Endodermal cell (in vitro differentiated cells): ENCODE measurements around the gene ADGRG3. TPM values are rescaled to one million over a fixed set of nuclear protein-coding genes. Genes with fewer than 3 reads are reported as not detected.

Experiments used
- DNase-seq: peaks from one replicate; pipeline ENCODE4 v3.0.0-alpha.2; 2017
- H3K27ac ChIP-seq: 2 replicates; pipeline ENCODE4 v1.5.1; 2013; ENCODE audit warnings: mild to moderate bottlenecking, low read depth, low read length, moderate library complexity
- H3K27me3 ChIP-seq: 2 replicates; pipeline ENCODE4 v1.6.1; 2013; ENCODE audit warnings: mild to moderate bottlenecking, low read length, moderate library complexity; ENCODE audit not compliant: insufficient read depth, control insufficient read depth, poor library complexity, severe bottlenecking
- H3K36me3 ChIP-seq: 2 replicates; pipeline ENCODE4 v1.7.0; 2013; ENCODE audit warnings: mild to moderate bottlenecking, low read length, moderate library complexity; ENCODE audit not compliant: control insufficient read depth, insufficient read depth
- H3K4me1 ChIP-seq: one replicate; pipeline ENCODE4 v1.7.0; 2013; ENCODE audit warnings: low read length; ENCODE audit not compliant: control insufficient read depth, insufficient read depth
- H3K4me3 ChIP-seq: 2 replicates; pipeline ENCODE4 v1.5.1; 2013; ENCODE audit warnings: mild to moderate bottlenecking, low read length, moderate library complexity
- H3K9ac ChIP-seq: 2 replicates; pipeline ENCODE4 v1.6.1; 2013; ENCODE audit warnings: mild to moderate bottlenecking, low read length, moderate library complexity; ENCODE audit not compliant: poor library complexity, severe bottlenecking; ENCODE audit errors: extremely low read depth
- H3K9me3 ChIP-seq: 2 replicates; pipeline ENCODE4 v1.6.1; 2013; ENCODE audit warnings: mild to moderate bottlenecking, low read length, moderate library complexity; ENCODE audit not compliant: control insufficient read depth
- H3K27ac Mint-ChIP-seq: 2 replicates; pipeline ENCODE4 v1.8.0; 2020; ENCODE audit warnings: mixed read lengths
- H3K27me3 Mint-ChIP-seq: 2 replicates; pipeline ENCODE4 v1.8.0; 2021; ENCODE audit warnings: mild to moderate bottlenecking, mixed read lengths; ENCODE audit not compliant: insufficient read depth
- H3K36me3 Mint-ChIP-seq: 2 replicates; pipeline ENCODE4 v1.8.0; 2020; ENCODE audit warnings: low read depth, mixed read lengths
- H3K4me1 Mint-ChIP-seq: 2 replicates; pipeline ENCODE4 v1.8.0; 2020; ENCODE audit warnings: mixed read lengths
- H3K4me3 Mint-ChIP-seq: 2 replicates; pipeline ENCODE4 v1.8.0; 2020; ENCODE audit warnings: mild to moderate bottlenecking, moderate library complexity, mixed read lengths
- H3K9me3 Mint-ChIP-seq: 2 replicates; pipeline ENCODE4 v1.8.0; 2020; ENCODE audit warnings: mild to moderate bottlenecking, mixed read lengths
- CTCF ChIP-seq: fragments of 200-600 bp; sonication (generic); conservative IDR thresholded peaks from 2 replicates; pipeline ENCODE4 v1.5.0; 2021; ENCODE audit warnings: antibody characterized with exemption, mild to moderate bottlenecking
- WGBS, 2 experiments: methylation state at CpG; one replicate each; pipeline versions ENCODE4 v1.1.5 to v1.1.7; 2013; ENCODE audit warnings: missing lambda C conversion rate in 2 of 2, mixed read lengths in 1 of 2; ENCODE audit not compliant: insufficient coverage in 1 of 2, insufficient read length in 1 of 2; 5-methylcytosine and 5-hydroxymethylcytosine counted together
- total RNA-seq, 2 donors: library from RNA; stranded (reverse); fragmentation: NEBNext Ultra II Directional in 1 of 2; extraction: Animal tissue kit (Norgen Biotek cat#: 25700) in 1 of 2; gene quantifications; 2 replicates in 1 of 2; 3 replicates in 1 of 2; pipeline ENCODE4 v1.2.1, GENCODE V29; 2021

Gene ADGRG3
- total RNA-seq, 2 donors from 2014 or later = not detected

- Mint-ChIP-seq H3K27ac (no peak overlapping the region), H3K4me3 (no peak overlapping the region), H3K9me3 (no peaks in the 10 kb centered on the region), H3K27me3 (no peaks in the 10 kb centered on the region), H3K4me1 (peaks cover 3% of the 10 kb centered on the region), H3K36me3 (no peaks in the 10 kb centered on the region)
- TF ChIP-seq CTCF = no peak
- Histone ChIP-seq H3K4me1 (no peaks in the 10 kb centered on the region), H3K27ac (no peak overlapping the region), H3K36me3 (no peaks in the 10 kb centered on the region), H3K4me3 (no peak overlapping the region), H3K27me3 (no peaks in the 10 kb centered on the region), H3K9me3 (no peaks in the 10 kb centered on the region), H3K9ac (no peak overlapping the region)
- DNase-seq = no peak
- WGBS, 2 experiments = 93 to 94% methylated on average over 6 to 13 of the region's 13 CpGs
Observed at GRCh38 chr16:57681950-57682728, 14.0 kb downstream of the ADGRG3 start.

- TF ChIP-seq CTCF = no peak
- Histone ChIP-seq H3K27ac (no peak overlapping the region), H3K9me3 (no peaks in the 10 kb centered on the region), H3K36me3 (no peaks in the 10 kb centered on the region), H3K9ac (no peak overlapping the region), H3K27me3 (no peaks in the 10 kb centered on the region), H3K4me3 (no peak overlapping the region), H3K4me1 (no peaks in the 10 kb centered on the region)
- Mint-ChIP-seq H3K4me1 (no peaks in the 10 kb centered on the region), H3K4me3 (no peak overlapping the region), H3K27ac (no peak overlapping the region), H3K27me3 (no peaks in the 10 kb centered on the region), H3K36me3 (no peaks in the 10 kb centered on the region), H3K9me3 (no peaks in the 10 kb centered on the region)
- DNase-seq = no peak
- 88 to 91% methylated on average over 6 to 11 of the region's 11 CpGs for WGBS, 2 experiments
Observed at GRCh38 chr16:57682809-57683635, 14.9 kb downstream of the ADGRG3 start.

- H3K4me3 ChIP-seq = no peak overlapping the region
- H3K4me1 ChIP-seq = no peaks in the 10 kb centered on the region
- Mint-ChIP-seq H3K27me3 (no peaks in the 10 kb centered on the region), H3K9me3 (no peaks in the 10 kb centered on the region), H3K4me1 (no peaks in the 10 kb centered on the region), H3K36me3 (no peaks in the 10 kb centered on the region), H3K4me3 (no peak overlapping the region), H3K27ac (no peak overlapping the region)
- no peak for TF ChIP-seq CTCF
- H3K9me3 ChIP-seq = no peaks in the 10 kb centered on the region
- 92 to 93% methylated on average over 7 to 18 of the region's 18 CpGs for WGBS, 2 experiments
- no peaks in the 10 kb centered on the region for H3K27me3 ChIP-seq
- no peak for DNase-seq
- H3K27ac ChIP-seq = no peak overlapping the region
- H3K9ac ChIP-seq = no peak overlapping the region
- no peaks in the 10 kb centered on the region for H3K36me3 ChIP-seq
Observed at GRCh38 chr16:57683636-57684545, 15.8 kb downstream of the ADGRG3 start.
